ENCODE results near the gene POU3F1. TPM values are rescaled to one million over a fixed set of nuclear protein-coding genes. Genes with fewer than 3 reads are reported as not detected.

Gene POU3F1
- total RNA-seq, 4 donors from 2014 or later, result not detected

- no peak for DNase-seq
- no peaks in the 10 kb centered on the region for H3K27me3 ChIP-seq
Observed at GRCh38 chr1:38073534-38074301, 27.1 kb upstream of the POU3F1 start.

GRCh38 chr1:38072858-38073257, 26.3 kb upstream of the POU3F1 start:
- Histone ChIP-seq H3K4me3 (no peak overlapping the region), H3K27ac (no peak overlapping the region), H3K9me3 (no peaks in the 10 kb centered on the region), H3K27me3 (no peaks in the 10 kb centered on the region), H3K4me1 (no peaks in the 10 kb centered on the region), H3K36me3 (no peaks in the 10 kb centered on the region)
- no peak for DNase-seq
- TF ChIP-seq CTCF (IDR thresholded peaks at IDR 0.05) (no peak), POLR2A (IDR thresholded peaks at IDR 0.05) (no peak)

More at GRCh38 chr1:38073534-38074301, 27.1 kb upstream of the POU3F1 start:
- Histone ChIP-seq H3K27ac (no peak overlapping the region), H3K9me3 (no peaks in the 10 kb centered on the region), H3K36me3 (no peaks in the 10 kb centered on the region), H3K4me3 (no peak overlapping the region), H3K4me1 (no peaks in the 10 kb centered on the region)
- TF ChIP-seq POLR2A (IDR thresholded peaks at IDR 0.05), result no peak
- TF ChIP-seq CTCF (IDR thresholded peaks at IDR 0.05), result no peak

DNA sequence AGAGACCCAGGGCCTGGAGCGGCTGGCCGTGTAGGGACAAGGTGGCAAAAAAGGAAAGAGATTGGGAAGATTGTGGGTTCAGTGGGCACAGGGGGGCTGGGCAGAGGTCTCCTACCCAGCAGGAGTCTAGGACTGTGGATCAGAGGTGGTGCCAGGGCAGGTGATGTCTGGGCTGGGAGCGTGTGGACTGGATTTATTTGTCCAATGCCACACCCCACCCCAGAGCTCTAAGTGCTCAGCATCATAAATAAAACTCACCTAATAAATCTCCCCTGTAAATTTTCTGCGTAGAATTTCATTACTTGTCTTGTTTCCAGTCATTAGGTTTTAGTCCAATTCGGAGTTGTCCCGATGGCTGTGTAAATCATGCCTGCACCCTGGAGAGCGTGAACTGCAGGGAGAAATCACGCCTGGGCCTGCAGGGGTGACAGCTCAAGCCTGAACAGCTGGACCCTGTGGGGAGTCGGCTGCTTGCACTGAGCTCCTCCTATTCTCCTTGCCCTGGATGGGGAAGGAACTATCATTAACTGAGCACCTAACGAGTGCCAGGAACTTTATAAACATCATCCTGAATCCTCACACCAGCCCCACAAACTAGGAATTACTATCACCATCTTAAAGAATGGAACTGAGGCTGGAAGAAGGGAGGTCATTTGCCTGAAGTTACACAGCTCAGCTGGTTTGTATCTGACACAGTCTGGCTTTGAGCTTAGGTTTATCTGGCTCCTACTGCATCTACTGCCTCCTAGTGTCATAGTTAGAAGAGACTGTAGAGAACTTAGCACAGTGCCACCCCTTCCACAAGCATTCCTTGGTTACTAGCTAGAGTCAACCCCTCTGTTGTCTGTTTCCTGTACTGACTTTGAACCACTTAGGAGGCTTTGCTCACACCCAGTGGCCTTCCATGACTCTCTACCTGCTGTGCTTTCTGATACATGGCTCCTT, 25.0 kb upstream of the POU3F1 start:
- Histone ChIP-seq H3K4me3 (no peak overlapping the region), H3K9me3 (no peaks in the 10 kb centered on the region), H3K36me3 (no peaks in the 10 kb centered on the region), H3K27me3 (no peaks in the 10 kb centered on the region), H3K27ac (no peak overlapping the region), H3K4me1 (no peaks in the 10 kb centered on the region)
- DNase-seq, result no peak
- TF ChIP-seq POLR2A (IDR thresholded peaks at IDR 0.05) (no peak), CTCF (IDR thresholded peaks at IDR 0.05) (peak in 1 of 6 experiments; percentile 12)

GRCh38 chr1:38068980-38069340, 22.4 kb upstream of the POU3F1 start:
- no peaks in the 10 kb centered on the region for H3K36me3 ChIP-seq
- H3K27ac ChIP-seq, result no peak overlapping the region
- TF ChIP-seq POLR2A (IDR thresholded peaks at IDR 0.05) (no peak), CTCF (IDR thresholded peaks at IDR 0.05) (no peak)
- no peaks in the 10 kb centered on the region for H3K9me3 ChIP-seq
- no peak overlapping the region for H3K4me3 ChIP-seq
- H3K4me1 ChIP-seq, result no peaks in the 10 kb centered on the region
- no peak for DNase-seq
- no peaks in the 10 kb centered on the region for H3K27me3 ChIP-seq

DNA sequence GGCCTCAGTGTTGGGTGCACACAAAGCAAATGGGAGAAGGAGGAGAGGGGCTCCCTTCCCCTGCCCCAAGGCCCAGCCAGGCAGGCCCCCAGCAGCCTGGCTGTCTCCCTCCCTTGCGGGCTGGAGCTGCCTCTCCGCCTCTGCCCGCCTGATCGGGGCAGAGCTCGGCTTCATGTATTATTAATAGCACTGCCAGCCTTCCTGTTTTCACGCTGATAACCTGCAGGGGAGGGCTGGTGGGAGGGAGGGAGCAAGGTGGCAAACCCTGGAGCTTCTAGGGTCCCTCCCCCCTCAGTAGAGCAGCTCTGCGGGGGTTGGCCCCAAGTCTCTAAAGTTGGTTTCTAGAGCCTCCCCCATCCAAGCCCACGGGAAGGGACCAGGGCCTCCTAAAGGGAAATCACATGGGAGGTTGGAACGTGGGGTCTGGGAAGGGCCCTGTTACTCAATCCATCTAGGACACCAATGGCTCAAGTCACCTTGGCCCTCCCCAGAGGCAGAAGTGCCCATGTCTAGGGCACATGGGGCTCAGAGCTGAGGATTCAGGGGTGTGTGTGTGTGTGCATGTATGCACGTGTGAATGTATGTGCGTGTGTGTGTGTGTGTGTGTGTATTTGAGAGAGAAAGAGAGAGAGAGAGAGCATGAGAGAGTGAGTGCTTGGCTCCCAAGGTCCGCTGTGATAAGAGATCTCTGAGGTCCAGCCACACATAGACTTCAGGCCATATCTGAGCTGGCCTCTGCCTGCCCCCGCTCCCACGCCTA, 21.8 kb upstream of the POU3F1 start:
- H3K27me3 ChIP-seq, result no peaks in the 10 kb centered on the region
- no peaks in the 10 kb centered on the region for H3K36me3 ChIP-seq
- TF ChIP-seq POLR2A (IDR thresholded peaks at IDR 0.05) (no peak), CTCF (IDR thresholded peaks at IDR 0.05) (no peak)
- DNase-seq, result no peak
- no peak overlapping the region for H3K27ac ChIP-seq
- no peaks in the 10 kb centered on the region for H3K4me1 ChIP-seq
- H3K9me3 ChIP-seq, result no peaks in the 10 kb centered on the region
- H3K4me3 ChIP-seq, result no peak overlapping the region

Data from Peyer's patch (tissue), 4 donors.